ENCODE data around the gene LEMD2. TPM values are rescaled to one million over a fixed set of nuclear protein-coding genes. Genes with fewer than 3 reads are reported as not detected.

Gene LEMD2
- total and polyA plus RNA-seq, 5 donors from 2014 or later: 25.7 to 102 (median 32.1) TPM

DNA sequence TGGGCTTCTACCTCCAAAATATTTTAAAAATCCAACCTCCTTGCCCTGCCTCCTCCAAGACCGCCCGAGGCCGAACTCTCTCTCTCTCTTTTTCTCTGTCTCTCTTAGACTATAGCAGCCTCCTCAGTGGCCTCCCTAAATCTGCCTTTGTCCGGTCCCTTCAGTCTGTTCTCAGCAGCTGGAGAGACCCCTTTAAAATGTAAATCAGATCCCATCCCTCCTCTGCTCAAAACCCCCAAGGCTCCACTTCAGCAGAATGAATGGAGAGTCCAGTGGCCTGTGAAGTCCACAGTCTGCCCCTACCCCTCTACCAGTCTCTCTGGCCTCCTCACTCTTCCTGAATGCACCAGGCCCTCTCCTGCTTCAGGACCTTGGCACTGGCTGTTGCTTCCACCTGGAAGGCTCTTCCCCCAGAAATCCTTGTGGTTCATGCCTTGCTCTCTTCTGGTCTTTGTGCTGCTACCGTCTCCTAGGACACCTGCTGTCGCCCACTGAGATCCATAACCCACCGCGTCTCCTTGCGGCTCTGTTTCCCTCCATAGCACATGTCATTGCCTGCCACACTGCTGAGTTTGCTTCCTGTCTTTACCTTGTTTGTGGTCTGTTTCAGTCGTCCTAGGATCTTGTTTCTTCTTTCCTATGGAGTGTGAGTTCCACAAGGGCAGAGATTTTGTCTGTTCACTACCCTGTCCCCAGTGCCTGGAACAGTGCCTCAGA, 8.9 kb upstream of the LEMD2 start:
- DNase-seq (no peak), ATAC-seq (ENCODE audit: low read depth in 2 of 2) (no peak)
- no peaks in the 10 kb centered on the region for H3K36me3 ChIP-seq (ENCODE audit: control insufficient read depth, insufficient read depth, low read length)
- no peak overlapping the region for H3K27ac Mint-ChIP-seq
- H3K9me3 Mint-ChIP-seq: peaks cover 0 to 1% (median 0%) of the 10 kb centered on the region in 7 donors
- no peaks in the 10 kb centered on the region for H3K27me3 ChIP-seq (ENCODE audit: control insufficient read depth, insufficient read depth, low read length)
- peak overlapping the region in 1 of 4 donors; percentile 55 for H3K4me3 Mint-ChIP-seq
- H3K9me3 ChIP-seq (ENCODE audit: control insufficient read depth in 2 of 2, low read length in 2 of 2): no peaks in the 10 kb centered on the region
- H3K4me1 Mint-ChIP-seq: peaks cover 0 to 5% (median 0%) of the 10 kb centered on the region in 4 donors
- H3K4me1 ChIP-seq (ENCODE audit: control insufficient read depth, insufficient read depth, low read length, poor library complexity, severe bottlenecking): no peaks in the 10 kb centered on the region
- no peak overlapping the region for H3K4me3 ChIP-seq (ENCODE audit: low read depth, low read length)
- peaks cover 33% of the 10 kb centered on the region for H3K27me3 Mint-ChIP-seq
- H3K36me3 Mint-ChIP-seq: no peaks in the 10 kb centered on the region
- no peak overlapping the region for H3K27ac ChIP-seq (ENCODE audit: insufficient read depth, low read length, poor library complexity, severe bottlenecking)

DNA sequence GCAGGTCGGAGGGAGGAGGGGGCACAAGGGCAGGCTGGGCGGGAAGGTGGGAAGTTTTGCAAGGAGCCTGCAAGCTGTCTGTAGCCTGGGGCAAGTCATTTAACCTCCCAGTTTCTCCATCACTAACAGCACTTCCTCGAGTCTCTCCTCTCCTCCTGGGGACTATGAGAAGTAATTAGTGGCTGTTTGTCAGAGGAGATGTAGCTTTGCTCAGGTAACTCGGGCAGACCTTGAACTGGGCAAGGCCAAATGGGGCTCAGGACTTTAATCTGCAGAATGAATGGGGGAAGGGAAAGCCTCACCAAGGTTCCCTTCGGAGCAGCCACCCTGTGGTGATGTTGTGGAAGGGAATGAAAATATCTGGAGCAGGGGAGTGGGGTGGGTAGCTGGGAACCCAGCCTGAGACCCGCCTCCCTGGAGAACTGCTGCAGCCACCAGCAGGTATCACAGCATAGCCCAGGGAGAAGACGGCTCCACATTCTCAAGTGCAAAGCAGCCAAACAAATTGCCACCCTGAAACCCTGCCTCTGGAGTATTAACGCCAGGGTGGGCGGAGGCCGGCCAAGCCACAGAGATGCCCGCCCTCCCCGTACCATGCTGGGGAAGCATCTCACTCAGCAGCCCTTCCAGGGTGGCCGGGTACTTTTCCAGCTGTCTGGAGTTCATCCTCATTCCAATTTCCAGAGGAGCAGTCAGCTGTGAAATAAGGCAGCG, 6.1 kb upstream of the LEMD2 start:
- no peaks in the 10 kb centered on the region for H3K27me3 ChIP-seq (ENCODE audit: control insufficient read depth, insufficient read depth, low read length)
- H3K36me3 ChIP-seq (ENCODE audit: control insufficient read depth, insufficient read depth, low read length): no peaks in the 10 kb centered on the region
- peaks cover 0 to 7% (median 0%) of the 10 kb centered on the region in 4 donors for H3K4me1 Mint-ChIP-seq
- no peak overlapping the region for H3K4me3 ChIP-seq (ENCODE audit: low read depth, low read length)
- no peaks in the 10 kb centered on the region for H3K36me3 Mint-ChIP-seq
- no peaks in the 10 kb centered on the region for H3K4me1 ChIP-seq (ENCODE audit: control insufficient read depth, insufficient read depth, low read length, poor library complexity, severe bottlenecking)
- H3K27ac Mint-ChIP-seq: no peak overlapping the region
- no peak overlapping the region for H3K27ac ChIP-seq (ENCODE audit: insufficient read depth, low read length, poor library complexity, severe bottlenecking)
- H3K9me3 ChIP-seq (ENCODE audit: control insufficient read depth in 2 of 2, low read length in 2 of 2): no peaks in the 10 kb centered on the region
- no peak for DNase-seq
- peaks cover 0 to 1% (median 0%) of the 10 kb centered on the region in 7 donors for H3K9me3 Mint-ChIP-seq
- ATAC-seq (ENCODE audit: low read depth in 2 of 2): no peak
- no peak overlapping the region for H3K4me3 Mint-ChIP-seq
- H3K27me3 Mint-ChIP-seq: peaks cover 33% of the 10 kb centered on the region

DNA sequence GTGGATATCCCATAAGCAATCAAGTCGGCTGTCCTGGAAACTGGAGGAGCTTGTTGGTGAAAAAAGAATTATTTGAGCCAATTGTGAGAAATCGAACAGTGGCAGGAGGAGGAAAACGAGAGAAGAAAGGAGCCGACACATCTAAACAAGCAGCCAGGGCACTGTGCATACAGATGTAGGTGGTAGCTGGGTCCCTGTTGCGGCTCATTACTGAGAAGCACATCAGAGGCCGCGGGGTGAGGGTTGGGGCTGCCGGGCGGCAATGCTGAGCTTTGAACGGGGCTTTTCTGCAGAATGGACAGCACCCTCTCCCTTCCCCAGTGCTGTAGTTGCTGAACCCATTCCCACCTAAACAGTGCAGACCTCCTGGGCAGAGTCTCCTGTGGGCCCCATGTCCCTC, 4.1 kb upstream of the LEMD2 start:
- H3K27me3 Mint-ChIP-seq: peaks cover 25% of the 10 kb centered on the region
- H3K4me3 ChIP-seq (ENCODE audit: low read depth, low read length): no peak overlapping the region

DNA sequence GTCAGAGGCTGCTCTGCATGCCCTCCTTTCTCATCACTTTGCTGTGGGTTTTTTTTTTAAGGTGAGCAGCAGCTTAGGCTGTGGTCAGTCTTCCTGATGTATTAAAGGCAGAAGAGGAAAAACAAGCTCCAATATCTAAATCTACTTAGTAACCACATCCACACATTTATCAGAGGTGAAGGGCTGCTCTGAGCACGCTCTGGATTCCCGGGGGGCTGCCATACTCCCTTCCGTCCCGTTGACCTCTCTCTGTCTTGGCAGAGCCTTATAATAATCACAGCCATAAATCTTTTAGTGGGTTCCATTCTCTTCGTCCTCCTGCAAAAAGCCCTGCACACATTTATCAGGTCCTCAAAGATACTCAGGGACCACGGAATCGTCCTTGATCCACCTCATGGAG, 2.7 kb upstream of the LEMD2 start:
- ATAC-seq (ENCODE audit: low read depth in 2 of 2) (no peak), DNase-seq (no peak)
- H3K9me3 ChIP-seq (ENCODE audit: control insufficient read depth in 2 of 2, low read length in 2 of 2): no peaks in the 10 kb centered on the region
- peaks cover 14% of the 10 kb centered on the region for H3K4me1 ChIP-seq (ENCODE audit: control insufficient read depth, insufficient read depth, low read length, poor library complexity, severe bottlenecking)
- Mint-ChIP-seq H3K36me3 (no peaks in the 10 kb centered on the region), H3K27ac (no peak overlapping the region), H3K4me1 (peaks cover 9 to 22% (median 20%) of the 10 kb centered on the region in 4 donors), H3K9me3 (no peaks in the 10 kb centered on the region), H3K4me3 (peak overlapping the region in 3 of 4 donors; percentile 52 to 73 (median 56)), H3K27me3 (peaks cover 14% of the 10 kb centered on the region)
- no peak overlapping the region for H3K27ac ChIP-seq (ENCODE audit: insufficient read depth, low read length, poor library complexity, severe bottlenecking)
- H3K4me3 ChIP-seq (ENCODE audit: low read depth, low read length): no peak overlapping the region
- no peaks in the 10 kb centered on the region for H3K36me3 ChIP-seq (ENCODE audit: control insufficient read depth, insufficient read depth, low read length)
- no peaks in the 10 kb centered on the region for H3K27me3 ChIP-seq (ENCODE audit: control insufficient read depth, insufficient read depth, low read length)

More for the DNA sequence above, 4.1 kb upstream of the LEMD2 start:
- peaks cover under 1% of the 10 kb centered on the region for H3K4me1 ChIP-seq (ENCODE audit: control insufficient read depth, insufficient read depth, low read length, poor library complexity, severe bottlenecking)
- Mint-ChIP-seq H3K27ac (no peak overlapping the region), H3K36me3 (no peaks in the 10 kb centered on the region), H3K4me3 (no peak overlapping the region), H3K4me1 (peaks cover 7 to 9% (median 9%) of the 10 kb centered on the region in 4 donors), H3K9me3 (peaks cover 0 to 1% (median 0%) of the 10 kb centered on the region in 7 donors)
- H3K27me3 ChIP-seq (ENCODE audit: control insufficient read depth, insufficient read depth, low read length): no peaks in the 10 kb centered on the region
- H3K27ac ChIP-seq (ENCODE audit: insufficient read depth, low read length, poor library complexity, severe bottlenecking): no peak overlapping the region
- ATAC-seq (ENCODE audit: low read depth in 2 of 2): no peak
- DNase-seq: no peak
- no peaks in the 10 kb centered on the region for H3K9me3 ChIP-seq (ENCODE audit: control insufficient read depth in 2 of 2, low read length in 2 of 2)
- no peaks in the 10 kb centered on the region for H3K36me3 ChIP-seq (ENCODE audit: control insufficient read depth, insufficient read depth, low read length)

DNA sequence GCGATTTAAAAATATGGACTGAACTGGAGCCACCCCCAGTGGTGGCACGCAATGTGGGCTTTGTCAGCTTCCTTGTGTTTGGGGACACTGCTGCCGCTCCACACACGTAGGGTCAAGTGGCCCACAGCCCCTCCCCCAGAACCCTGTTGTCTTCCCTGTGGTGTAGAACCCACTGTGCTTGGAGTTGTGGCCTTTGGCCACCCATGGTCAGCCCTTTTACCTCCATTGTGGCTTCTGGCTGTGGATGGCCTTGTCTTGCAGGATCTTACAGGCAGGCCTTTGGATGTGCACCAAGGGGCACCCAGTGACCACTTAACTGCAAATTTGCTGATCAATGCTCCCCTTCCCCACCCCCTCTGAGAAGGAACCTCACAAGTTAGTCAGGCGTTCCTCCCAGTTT, 2.0 kb upstream of the LEMD2 start:
- H3K4me3 ChIP-seq (ENCODE audit: low read depth, low read length): no peak overlapping the region
- no peak overlapping the region for H3K27ac Mint-ChIP-seq
- H3K27ac ChIP-seq (ENCODE audit: insufficient read depth, low read length, poor library complexity, severe bottlenecking): no peak overlapping the region
- peaks cover 6% of the 10 kb centered on the region for H3K36me3 Mint-ChIP-seq
- peaks cover 21% of the 10 kb centered on the region for H3K4me1 ChIP-seq (ENCODE audit: control insufficient read depth, insufficient read depth, low read length, poor library complexity, severe bottlenecking)
- no peaks in the 10 kb centered on the region for H3K9me3 Mint-ChIP-seq
- no peaks in the 10 kb centered on the region for H3K27me3 ChIP-seq (ENCODE audit: control insufficient read depth, insufficient read depth, low read length)
- H3K4me3 Mint-ChIP-seq: peak overlapping the region in 1 of 4 donors; percentile 58
- peaks cover 12 to 29% (median 27%) of the 10 kb centered on the region in 4 donors for H3K4me1 Mint-ChIP-seq
- H3K9me3 ChIP-seq (ENCODE audit: control insufficient read depth in 2 of 2, low read length in 2 of 2): no peaks in the 10 kb centered on the region
- peaks cover 10% of the 10 kb centered on the region for H3K27me3 Mint-ChIP-seq
- peaks cover 6% of the 10 kb centered on the region for H3K36me3 ChIP-seq (ENCODE audit: control insufficient read depth, insufficient read depth, low read length)
- DNase-seq (no peak), ATAC-seq (ENCODE audit: low read depth in 2 of 2) (no peak)

DNA sequence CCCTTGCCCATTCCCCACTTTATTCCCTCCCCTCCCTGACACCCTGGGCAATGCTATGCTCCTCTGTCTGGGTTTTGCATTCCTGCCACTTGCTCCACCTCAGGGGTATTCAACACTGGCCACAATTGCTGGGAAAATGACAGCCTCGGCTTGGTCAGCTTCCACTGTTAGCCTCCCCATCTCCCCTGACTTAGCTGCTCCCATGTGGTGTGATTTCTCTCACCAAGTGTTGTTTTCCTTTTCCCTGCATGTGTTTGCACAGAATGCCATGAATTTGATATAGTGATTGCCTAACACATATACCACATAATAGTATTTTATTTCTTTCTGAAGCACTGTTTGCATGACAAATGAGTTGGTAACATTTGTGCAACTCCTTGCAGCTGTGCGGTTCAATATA, 1.4 kb upstream of the LEMD2 start:
- no peak overlapping the region for H3K4me3 ChIP-seq (ENCODE audit: low read depth, low read length)
- peaks cover 26% of the 10 kb centered on the region for H3K4me1 ChIP-seq (ENCODE audit: control insufficient read depth, insufficient read depth, low read length, poor library complexity, severe bottlenecking)
- no peak overlapping the region for H3K27ac ChIP-seq (ENCODE audit: insufficient read depth, low read length, poor library complexity, severe bottlenecking)
- Mint-ChIP-seq H3K27me3 (peaks cover 10% of the 10 kb centered on the region), H3K36me3 (peaks cover 6% of the 10 kb centered on the region), H3K4me1 (peaks cover 17 to 35% (median 32%) of the 10 kb centered on the region in 4 donors), H3K4me3 (peak overlapping the region; percentile 34 to 88 (median 72)), H3K9me3 (no peaks in the 10 kb centered on the region), H3K27ac (no peak overlapping the region)
- peaks cover 10% of the 10 kb centered on the region for H3K36me3 ChIP-seq (ENCODE audit: control insufficient read depth, insufficient read depth, low read length)
- DNase-seq (no peak), ATAC-seq (ENCODE audit: low read depth in 2 of 2) (no peak)
- no peaks in the 10 kb centered on the region for H3K9me3 ChIP-seq (ENCODE audit: control insufficient read depth in 2 of 2, low read length in 2 of 2)
- H3K27me3 ChIP-seq (ENCODE audit: control insufficient read depth, insufficient read depth, low read length): no peaks in the 10 kb centered on the region

DNA sequence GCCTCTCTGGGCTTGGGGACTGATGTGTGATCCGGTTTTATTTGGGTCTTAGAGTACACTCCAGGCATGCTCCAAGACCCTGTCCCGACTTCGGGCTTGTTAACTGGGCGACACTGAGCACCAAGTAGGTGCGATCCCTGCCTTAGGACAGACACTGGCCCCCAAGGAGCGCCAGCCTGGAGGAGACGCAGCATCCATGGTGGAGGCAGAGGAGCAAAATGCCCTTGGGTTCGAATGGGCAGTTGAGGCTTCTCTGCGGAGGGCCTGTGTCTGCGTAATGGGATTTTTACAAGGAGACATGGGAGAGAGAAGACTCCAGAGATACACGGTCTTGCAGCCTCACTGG, 593 bp upstream of the LEMD2 start:
- Histone ChIP-seq H3K27ac (ENCODE audit: insufficient read depth, low read length, poor library complexity, severe bottlenecking) (no peak overlapping the region), H3K27me3 (ENCODE audit: control insufficient read depth, insufficient read depth, low read length) (no peaks in the 10 kb centered on the region), H3K4me3 (ENCODE audit: low read depth, low read length) (peak overlapping the region; percentile 51), H3K9me3 (ENCODE audit: control insufficient read depth in 2 of 2, low read length in 2 of 2) (no peaks in the 10 kb centered on the region), H3K36me3 (ENCODE audit: control insufficient read depth, insufficient read depth, low read length) (peaks cover 19% of the 10 kb centered on the region), H3K4me1 (ENCODE audit: control insufficient read depth, insufficient read depth, low read length, poor library complexity, severe bottlenecking) (peaks cover 31% of the 10 kb centered on the region)
- Mint-ChIP-seq H3K4me3 (peak overlapping the region; percentile 66 to 89 (median 86)), H3K27me3 (peaks cover 10% of the 10 kb centered on the region), H3K9me3 (no peaks in the 10 kb centered on the region), H3K36me3 (peaks cover 11% of the 10 kb centered on the region), H3K4me1 (peaks cover 18 to 43% (median 40%) of the 10 kb centered on the region in 4 donors), H3K27ac (peak overlapping the region in 2 of 3 donors; percentile 45 to 55)
- ATAC-seq (ENCODE audit: low read depth in 2 of 2): no peak
- no peak for DNase-seq

Measured in CD4-positive, CD25-positive, alpha-beta regulatory T cell (primary cell).